H1 (cell line): ENCODE data around the gene SRSF8. TPM values are rescaled to one million over a fixed set of nuclear protein-coding genes. Genes with fewer than 3 reads are reported as not detected.

Source experiments
- FOSL1 ChIP-seq: IDR thresholded peaks from 2 replicates; pipeline ENCODE4 v1.6.1; 2011; ENCODE audit warnings: mild to moderate bottlenecking, low read depth, low read length, moderate library complexity; ENCODE audit not compliant: insufficient read depth
- polyA plus RNA-seq, 7 experiments: library from polyadenylated mRNA; depleted of rRNA in 3 of 7; stranded (reverse) in 5 of 7; unstranded in 2 of 7; fragments of >200 nt in 5 of 7; fragments of 200-250 nt in 2 of 7; gene quantifications; 1 replicate in 5 of 7; 2 replicates in 1 of 7; 4 replicates in 1 of 7; pipeline versions ENCODE4 v1.2.1 to v1.2.3, GENCODE V29; 2011 to 2013; ENCODE audit warnings: missing spikeins in 2 of 7, mixed read lengths in 2 of 7
- total RNA-seq: library from RNA; stranded (reverse); fragmentation: NEBNext Ultra II Directional; extraction: Animal tissue kit (Norgen Biotek cat#: 25700); gene quantifications from 2 replicates; pipeline ENCODE4 v1.2.1, GENCODE V29; 2021
- TF ChIP-seq, protein P1 (sequence below): fragments of 300-600 bp; sonication (generic); IDR thresholded peaks from 2 replicates; pipeline ENCODE4 v1.7.1; 2012; ENCODE audit warnings: low read length, moderate library complexity, mild to moderate bottlenecking, inconsistent platforms; ENCODE audit not compliant: insufficient replicate concordance
- TF ChIP-seq, protein P2 (sequence below): IDR thresholded peaks from 2 replicates; pipeline ENCODE4 v1.6.1; 2011; ENCODE audit warnings: low read length, improper control_type of control experiment

SRSF8 gene
- total and polyA plus RNA-seq, 2 of the 8 experiments (the other 6 are each of a cell fraction or from before 2014, with no cell fraction given): 13.2 to 18.5 TPM

GRCh38 chr11:95081412-95081811, 14.7 kb downstream of the SRSF8 start (continued):
- TF ChIP-seq, protein P1, sequence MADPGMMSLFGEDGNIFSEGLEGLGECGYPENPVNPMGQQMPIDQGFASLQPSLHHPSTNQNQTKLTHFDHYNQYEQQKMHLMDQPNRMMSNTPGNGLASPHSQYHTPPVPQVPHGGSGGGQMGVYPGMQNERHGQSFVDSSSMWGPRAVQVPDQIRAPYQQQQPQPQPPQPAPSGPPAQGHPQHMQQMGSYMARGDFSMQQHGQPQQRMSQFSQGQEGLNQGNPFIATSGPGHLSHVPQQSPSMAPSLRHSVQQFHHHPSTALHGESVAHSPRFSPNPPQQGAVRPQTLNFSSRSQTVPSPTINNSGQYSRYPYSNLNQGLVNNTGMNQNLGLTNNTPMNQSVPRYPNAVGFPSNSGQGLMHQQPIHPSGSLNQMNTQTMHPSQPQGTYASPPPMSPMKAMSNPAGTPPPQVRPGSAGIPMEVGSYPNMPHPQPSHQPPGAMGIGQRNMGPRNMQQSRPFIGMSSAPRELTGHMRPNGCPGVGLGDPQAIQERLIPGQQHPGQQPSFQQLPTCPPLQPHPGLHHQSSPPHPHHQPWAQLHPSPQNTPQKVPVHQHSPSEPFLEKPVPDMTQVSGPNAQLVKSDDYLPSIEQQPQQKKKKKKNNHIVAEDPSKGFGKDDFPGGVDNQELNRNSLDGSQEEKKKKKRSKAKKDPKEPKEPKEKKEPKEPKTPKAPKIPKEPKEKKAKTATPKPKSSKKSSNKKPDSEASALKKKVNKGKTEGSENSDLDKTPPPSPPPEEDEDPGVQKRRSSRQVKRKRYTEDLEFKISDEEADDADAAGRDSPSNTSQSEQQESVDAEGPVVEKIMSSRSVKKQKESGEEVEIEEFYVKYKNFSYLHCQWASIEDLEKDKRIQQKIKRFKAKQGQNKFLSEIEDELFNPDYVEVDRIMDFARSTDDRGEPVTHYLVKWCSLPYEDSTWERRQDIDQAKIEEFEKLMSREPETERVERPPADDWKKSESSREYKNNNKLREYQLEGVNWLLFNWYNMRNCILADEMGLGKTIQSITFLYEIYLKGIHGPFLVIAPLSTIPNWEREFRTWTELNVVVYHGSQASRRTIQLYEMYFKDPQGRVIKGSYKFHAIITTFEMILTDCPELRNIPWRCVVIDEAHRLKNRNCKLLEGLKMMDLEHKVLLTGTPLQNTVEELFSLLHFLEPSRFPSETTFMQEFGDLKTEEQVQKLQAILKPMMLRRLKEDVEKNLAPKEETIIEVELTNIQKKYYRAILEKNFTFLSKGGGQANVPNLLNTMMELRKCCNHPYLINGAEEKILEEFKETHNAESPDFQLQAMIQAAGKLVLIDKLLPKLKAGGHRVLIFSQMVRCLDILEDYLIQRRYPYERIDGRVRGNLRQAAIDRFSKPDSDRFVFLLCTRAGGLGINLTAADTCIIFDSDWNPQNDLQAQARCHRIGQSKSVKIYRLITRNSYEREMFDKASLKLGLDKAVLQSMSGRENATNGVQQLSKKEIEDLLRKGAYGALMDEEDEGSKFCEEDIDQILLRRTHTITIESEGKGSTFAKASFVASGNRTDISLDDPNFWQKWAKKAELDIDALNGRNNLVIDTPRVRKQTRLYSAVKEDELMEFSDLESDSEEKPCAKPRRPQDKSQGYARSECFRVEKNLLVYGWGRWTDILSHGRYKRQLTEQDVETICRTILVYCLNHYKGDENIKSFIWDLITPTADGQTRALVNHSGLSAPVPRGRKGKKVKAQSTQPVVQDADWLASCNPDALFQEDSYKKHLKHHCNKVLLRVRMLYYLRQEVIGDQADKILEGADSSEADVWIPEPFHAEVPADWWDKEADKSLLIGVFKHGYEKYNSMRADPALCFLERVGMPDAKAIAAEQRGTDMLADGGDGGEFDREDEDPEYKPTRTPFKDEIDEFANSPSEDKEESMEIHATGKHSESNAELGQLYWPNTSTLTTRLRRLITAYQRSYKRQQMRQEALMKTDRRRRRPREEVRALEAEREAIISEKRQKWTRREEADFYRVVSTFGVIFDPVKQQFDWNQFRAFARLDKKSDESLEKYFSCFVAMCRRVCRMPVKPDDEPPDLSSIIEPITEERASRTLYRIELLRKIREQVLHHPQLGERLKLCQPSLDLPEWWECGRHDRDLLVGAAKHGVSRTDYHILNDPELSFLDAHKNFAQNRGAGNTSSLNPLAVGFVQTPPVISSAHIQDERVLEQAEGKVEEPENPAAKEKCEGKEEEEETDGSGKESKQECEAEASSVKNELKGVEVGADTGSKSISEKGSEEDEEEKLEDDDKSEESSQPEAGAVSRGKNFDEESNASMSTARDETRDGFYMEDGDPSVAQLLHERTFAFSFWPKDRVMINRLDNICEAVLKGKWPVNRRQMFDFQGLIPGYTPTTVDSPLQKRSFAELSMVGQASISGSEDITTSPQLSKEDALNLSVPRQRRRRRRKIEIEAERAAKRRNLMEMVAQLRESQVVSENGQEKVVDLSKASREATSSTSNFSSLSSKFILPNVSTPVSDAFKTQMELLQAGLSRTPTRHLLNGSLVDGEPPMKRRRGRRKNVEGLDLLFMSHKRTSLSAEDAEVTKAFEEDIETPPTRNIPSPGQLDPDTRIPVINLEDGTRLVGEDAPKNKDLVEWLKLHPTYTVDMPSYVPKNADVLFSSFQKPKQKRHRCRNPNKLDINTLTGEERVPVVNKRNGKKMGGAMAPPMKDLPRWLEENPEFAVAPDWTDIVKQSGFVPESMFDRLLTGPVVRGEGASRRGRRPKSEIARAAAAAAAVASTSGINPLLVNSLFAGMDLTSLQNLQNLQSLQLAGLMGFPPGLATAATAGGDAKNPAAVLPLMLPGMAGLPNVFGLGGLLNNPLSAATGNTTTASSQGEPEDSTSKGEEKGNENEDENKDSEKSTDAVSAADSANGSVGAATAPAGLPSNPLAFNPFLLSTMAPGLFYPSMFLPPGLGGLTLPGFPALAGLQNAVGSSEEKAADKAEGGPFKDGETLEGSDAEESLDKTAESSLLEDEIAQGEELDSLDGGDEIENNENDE: no peak
- TF ChIP-seq, protein P2, sequence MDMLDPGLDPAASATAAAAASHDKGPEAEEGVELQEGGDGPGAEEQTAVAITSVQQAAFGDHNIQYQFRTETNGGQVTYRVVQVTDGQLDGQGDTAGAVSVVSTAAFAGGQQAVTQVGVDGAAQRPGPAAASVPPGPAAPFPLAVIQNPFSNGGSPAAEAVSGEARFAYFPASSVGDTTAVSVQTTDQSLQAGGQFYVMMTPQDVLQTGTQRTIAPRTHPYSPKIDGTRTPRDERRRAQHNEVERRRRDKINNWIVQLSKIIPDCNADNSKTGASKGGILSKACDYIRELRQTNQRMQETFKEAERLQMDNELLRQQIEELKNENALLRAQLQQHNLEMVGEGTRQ: no peak
- no peak for TF ChIP-seq FOSL1
